ENCODE measurements around the gene COL16A1. TPM values are rescaled to one million over a fixed set of nuclear protein-coding genes. Genes with fewer than 3 reads are reported as not detected.

Gene COL16A1
- total RNA-seq, 1 donor from 2014 or later: 0.67 TPM

DNA sequence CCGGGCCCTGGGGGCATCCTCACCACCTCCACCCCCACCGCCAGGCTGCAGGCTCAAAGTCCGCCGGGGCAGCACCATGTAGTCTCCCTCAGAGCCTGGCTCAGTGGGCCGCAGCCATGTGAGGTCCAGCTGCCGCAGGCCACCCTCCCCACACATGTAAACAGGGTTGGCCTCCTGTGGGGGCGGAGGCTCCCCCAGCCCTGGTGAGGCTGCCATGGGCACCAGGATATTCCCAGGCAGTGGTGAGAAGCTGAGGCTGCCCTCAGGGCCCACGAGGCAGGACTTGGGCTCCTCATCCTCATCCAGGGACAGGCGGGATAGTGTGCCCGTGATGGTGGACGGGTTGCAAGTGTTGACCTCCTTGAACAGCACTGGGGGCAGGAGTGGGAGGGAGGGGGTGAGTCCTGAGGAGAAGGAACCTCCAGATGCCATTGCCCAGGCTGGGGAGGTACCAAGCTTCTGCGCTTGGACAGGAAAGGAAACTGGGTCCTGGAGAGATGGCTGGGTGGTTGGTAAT lies 27.3 kb upstream of the COL16A1 start:
- H3K4me3 Mint-ChIP-seq (ENCODE audit: low read depth): no peak overlapping the region
- no peaks in the 10 kb centered on the region for H3K4me1 Mint-ChIP-seq (ENCODE audit: low read depth)
- H3K27me3 Mint-ChIP-seq: peaks cover 5% of the 10 kb centered on the region
- H3K27ac Mint-ChIP-seq: no peak overlapping the region
- H3K9me3 Mint-ChIP-seq (ENCODE audit: low read depth): no peaks in the 10 kb centered on the region
- TF ChIP-seq, protein P1, sequence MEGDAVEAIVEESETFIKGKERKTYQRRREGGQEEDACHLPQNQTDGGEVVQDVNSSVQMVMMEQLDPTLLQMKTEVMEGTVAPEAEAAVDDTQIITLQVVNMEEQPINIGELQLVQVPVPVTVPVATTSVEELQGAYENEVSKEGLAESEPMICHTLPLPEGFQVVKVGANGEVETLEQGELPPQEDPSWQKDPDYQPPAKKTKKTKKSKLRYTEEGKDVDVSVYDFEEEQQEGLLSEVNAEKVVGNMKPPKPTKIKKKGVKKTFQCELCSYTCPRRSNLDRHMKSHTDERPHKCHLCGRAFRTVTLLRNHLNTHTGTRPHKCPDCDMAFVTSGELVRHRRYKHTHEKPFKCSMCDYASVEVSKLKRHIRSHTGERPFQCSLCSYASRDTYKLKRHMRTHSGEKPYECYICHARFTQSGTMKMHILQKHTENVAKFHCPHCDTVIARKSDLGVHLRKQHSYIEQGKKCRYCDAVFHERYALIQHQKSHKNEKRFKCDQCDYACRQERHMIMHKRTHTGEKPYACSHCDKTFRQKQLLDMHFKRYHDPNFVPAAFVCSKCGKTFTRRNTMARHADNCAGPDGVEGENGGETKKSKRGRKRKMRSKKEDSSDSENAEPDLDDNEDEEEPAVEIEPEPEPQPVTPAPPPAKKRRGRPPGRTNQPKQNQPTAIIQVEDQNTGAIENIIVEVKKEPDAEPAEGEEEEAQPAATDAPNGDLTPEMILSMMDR (IDR thresholded peaks at IDR 0.05; ENCODE audit: unreplicated experiment): no peak
- H3K36me3 Mint-ChIP-seq (ENCODE audit: insufficient read depth): no peaks in the 10 kb centered on the region
- no peak for DNase-seq (ENCODE audit: low spot score, unreplicated experiment)

DNA sequence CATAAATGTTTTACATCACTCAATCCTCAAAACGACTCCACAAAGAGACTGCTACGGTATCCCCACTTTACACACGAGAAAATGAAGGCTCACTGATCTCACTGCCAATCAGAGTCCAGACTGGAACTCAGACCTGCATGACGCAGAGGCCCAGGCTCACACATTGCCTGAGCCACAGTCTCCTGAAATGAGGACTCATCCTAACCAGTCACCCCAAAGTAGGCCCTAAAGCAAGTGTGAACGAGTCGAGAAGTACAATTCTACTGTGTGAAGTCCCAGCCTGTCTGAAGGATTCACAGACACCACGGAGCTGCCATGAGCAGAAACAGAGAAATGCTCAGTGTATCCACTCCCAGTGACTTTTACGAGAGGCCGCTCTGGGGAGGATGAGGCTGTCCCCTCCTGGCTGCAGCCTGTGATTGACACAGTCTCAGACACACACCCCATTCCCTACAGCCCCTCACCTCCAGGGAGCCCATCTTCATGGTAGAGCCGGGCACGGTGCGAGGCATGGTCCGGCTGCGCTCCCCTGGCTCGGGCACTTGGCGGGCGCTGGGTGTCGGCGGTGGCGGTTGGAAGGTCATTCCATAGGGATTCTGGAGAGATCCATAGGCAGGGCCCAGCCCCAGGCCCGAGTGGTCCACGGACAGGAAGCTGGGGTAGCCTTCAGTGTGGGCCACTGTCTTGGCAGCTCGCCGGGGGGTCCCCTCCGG lies 26.7 kb upstream of the COL16A1 start:
- H3K36me3 Mint-ChIP-seq (ENCODE audit: insufficient read depth): no peaks in the 10 kb centered on the region
- H3K4me3 Mint-ChIP-seq (ENCODE audit: low read depth): no peak overlapping the region
- H3K4me1 Mint-ChIP-seq (ENCODE audit: low read depth): no peaks in the 10 kb centered on the region
- H3K27me3 Mint-ChIP-seq: peaks cover 5% of the 10 kb centered on the region
- H3K9me3 Mint-ChIP-seq (ENCODE audit: low read depth): no peaks in the 10 kb centered on the region
- no peak overlapping the region for H3K27ac Mint-ChIP-seq
- TF ChIP-seq, protein P1 (IDR thresholded peaks at IDR 0.05; ENCODE audit: unreplicated experiment): no peak
- no peak for DNase-seq (ENCODE audit: low spot score, unreplicated experiment)

DNA sequence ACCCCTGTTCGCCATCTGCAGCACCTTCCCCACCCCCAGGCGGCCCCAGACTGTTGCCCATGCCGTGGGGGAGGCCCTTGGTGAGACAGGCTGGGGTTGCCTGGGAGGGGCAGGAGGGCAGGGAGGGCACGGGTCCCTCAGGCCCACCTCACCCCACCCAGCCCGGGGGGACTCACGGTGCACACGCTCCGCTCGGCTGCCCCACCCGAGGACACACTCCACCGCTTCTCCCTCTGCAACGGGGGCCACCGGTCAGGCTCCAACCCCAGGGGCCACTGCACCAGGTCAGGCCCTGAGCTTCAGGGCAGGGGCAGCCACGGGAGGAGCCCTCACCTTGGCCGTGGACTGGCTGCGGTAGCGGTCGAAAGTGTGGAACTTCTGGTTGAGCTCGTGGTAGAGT lies 24.0 kb upstream of the COL16A1 start:
- peaks cover 3% of the 10 kb centered on the region for H3K27me3 Mint-ChIP-seq
- TF ChIP-seq, protein P1 (IDR thresholded peaks at IDR 0.05; ENCODE audit: unreplicated experiment): no peak
- no peak overlapping the region for H3K27ac Mint-ChIP-seq
- DNase-seq (ENCODE audit: low spot score, unreplicated experiment): no peak
- H3K9me3 Mint-ChIP-seq (ENCODE audit: low read depth): no peaks in the 10 kb centered on the region
- no peak overlapping the region for H3K4me3 Mint-ChIP-seq (ENCODE audit: low read depth)
- no peaks in the 10 kb centered on the region for H3K4me1 Mint-ChIP-seq (ENCODE audit: low read depth)
- H3K36me3 Mint-ChIP-seq (ENCODE audit: insufficient read depth): no peaks in the 10 kb centered on the region

DNA sequence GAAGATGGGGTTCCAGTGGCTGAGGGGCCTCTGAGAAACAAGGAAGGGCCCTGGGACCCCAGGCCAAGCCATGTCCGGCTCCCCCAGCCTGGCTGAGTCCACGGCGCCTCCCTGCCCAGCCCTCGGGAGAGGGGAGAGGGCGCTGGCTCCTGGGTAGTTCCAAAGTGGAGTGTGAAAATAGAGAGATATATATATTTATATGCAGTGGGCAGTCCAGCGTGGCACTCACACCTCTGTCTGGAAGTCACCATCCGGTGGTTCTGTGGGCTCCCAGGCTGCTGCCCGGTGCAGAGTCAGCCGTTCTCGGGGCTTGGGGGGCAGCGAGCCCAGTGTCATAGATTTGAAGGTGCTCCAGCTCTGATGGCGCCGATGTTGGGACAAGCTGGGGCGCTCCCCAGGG lies 23.4 kb upstream of the COL16A1 start:
- TF ChIP-seq, protein P1 (IDR thresholded peaks at IDR 0.05; ENCODE audit: unreplicated experiment): no peak
- Mint-ChIP-seq H3K27ac (no peak overlapping the region), H3K27me3 (peaks cover 7% of the 10 kb centered on the region), H3K4me1 (ENCODE audit: low read depth) (no peaks in the 10 kb centered on the region), H3K4me3 (ENCODE audit: low read depth) (no peak overlapping the region), H3K36me3 (ENCODE audit: insufficient read depth) (no peaks in the 10 kb centered on the region), H3K9me3 (ENCODE audit: low read depth) (no peaks in the 10 kb centered on the region)
- DNase-seq (ENCODE audit: low spot score, unreplicated experiment): no peak

DNA sequence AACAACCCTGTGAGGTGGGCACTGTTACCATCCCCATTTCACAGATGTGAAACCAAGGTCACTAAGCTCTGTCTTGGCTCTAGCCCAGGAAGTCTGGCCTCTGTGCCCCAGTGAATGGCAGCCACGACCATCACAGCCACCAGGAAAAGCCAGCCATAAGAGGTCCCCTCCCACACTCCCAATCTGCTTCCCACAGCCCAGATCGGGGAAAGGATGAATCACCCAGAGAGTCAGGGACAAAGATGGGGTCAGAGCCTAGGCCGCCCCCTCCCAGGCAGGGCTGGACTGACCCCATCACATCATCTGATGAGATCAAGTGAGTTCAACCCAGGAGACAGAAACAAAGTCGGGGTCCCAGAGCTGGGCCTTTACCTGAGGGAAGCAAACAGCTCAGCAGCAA lies 22.9 kb upstream of the COL16A1 start:
- peaks cover 12% of the 10 kb centered on the region for H3K27me3 Mint-ChIP-seq
- H3K36me3 Mint-ChIP-seq (ENCODE audit: insufficient read depth): no peaks in the 10 kb centered on the region
- H3K4me1 Mint-ChIP-seq (ENCODE audit: low read depth): peaks cover under 1% of the 10 kb centered on the region
- TF ChIP-seq, protein P1 (IDR thresholded peaks at IDR 0.05; ENCODE audit: unreplicated experiment): no peak
- no peaks in the 10 kb centered on the region for H3K9me3 Mint-ChIP-seq (ENCODE audit: low read depth)
- H3K27ac Mint-ChIP-seq: no peak overlapping the region
- no peak for DNase-seq (ENCODE audit: low spot score, unreplicated experiment)
- H3K4me3 Mint-ChIP-seq (ENCODE audit: low read depth): no peak overlapping the region
